ENCODE results near the gene DPH5.

- TF ChIP-seq GATA3 (IDR thresholded peaks at IDR 0.05; ENCODE audit: low read depth, low read length) (no peak), GATA2 (IDR thresholded peaks at IDR 0.05; ENCODE audit: low read depth, low read length) (no peak)
These were observed 65.5 kb downstream of the DPH5 start for GRCh38 chr1:100960098-100960497.
